HG02840 (cell line): ENCODE data around the gene HIP1.
"Not testable (repeated sequence)": the region's sequence is repeated elsewhere in the genome, so short reads cannot be mapped to it uniquely, and the experiment has no call there.

Source experiments
- ATAC-seq: cut with Tn5 transposase; IDR thresholded peaks from one replicate; pipeline ENCODE4 v1.9.1; 2021; ENCODE audit warnings: mild to moderate bottlenecking, moderate library complexity, moderate number of reproducible peaks; ENCODE audit not compliant: unreplicated experiment, low FRiP score

The HIP1 gene

GRCh38 chr7:75623390-75624133 lies 115.2 kb downstream of the HIP1 start:
- ATAC-seq: no peak

- ATAC-seq: no peak
Measured at GRCh38 chr7:75621124-75621523, 117.6 kb downstream of the HIP1 start.

GRCh38 chr7:75619636-75620035 lies 119.1 kb downstream of the HIP1 start:
- ATAC-seq: no peak

DNA sequence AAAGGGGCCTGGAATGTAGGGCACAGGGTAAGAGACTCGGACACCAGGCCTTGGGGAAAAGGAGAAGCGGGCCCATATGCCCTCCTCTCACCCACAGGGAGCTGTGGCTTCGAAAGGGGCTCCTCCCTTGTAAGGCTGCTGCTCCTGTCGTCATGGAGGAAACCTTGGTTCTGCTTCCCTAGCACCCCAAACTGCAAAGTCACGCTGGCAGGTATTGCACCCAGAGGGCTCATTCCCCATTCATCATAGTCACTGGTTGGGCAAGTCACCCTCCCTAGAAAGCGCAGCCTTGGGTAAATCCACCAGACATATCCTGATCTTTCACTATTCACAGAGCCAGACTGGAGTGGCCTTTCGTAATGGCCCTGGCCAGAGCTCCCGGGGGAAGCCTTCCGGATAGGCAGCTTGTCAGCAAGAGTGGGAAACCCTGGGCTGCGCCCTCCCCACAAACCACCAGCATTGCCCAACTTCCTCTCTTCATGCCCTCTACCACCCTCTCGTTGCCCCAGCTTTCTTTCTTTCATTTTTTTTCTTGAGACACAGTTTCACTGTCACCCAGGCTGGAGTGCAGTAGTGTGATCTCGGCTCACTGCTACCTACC lies 121.0 kb downstream of the HIP1 start:
- no peak for ATAC-seq

- ATAC-seq: no peak
Measured at GRCh38 chr7:75616421-75617167, 122.1 kb downstream of the HIP1 start.

DNA sequence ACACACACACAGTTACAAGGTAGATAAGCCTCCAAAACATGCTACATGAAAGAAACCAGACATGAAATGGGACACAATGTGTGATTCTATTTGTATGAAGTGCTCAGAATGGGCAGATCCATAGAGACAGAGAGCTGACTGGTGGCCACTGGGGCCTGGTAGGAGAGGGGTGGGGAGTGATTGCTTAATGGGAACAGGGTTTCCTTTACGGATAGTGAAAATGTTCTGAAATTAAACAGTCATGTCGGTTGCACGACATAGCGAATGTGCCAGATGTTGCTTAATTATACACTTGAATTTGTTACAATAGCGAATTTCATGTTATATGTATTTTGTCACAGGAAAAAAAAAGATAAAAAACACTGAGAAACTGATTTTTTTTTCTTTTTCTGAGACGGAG lies 124.3 kb downstream of the HIP1 start:
- ATAC-seq: no peak

DNA sequence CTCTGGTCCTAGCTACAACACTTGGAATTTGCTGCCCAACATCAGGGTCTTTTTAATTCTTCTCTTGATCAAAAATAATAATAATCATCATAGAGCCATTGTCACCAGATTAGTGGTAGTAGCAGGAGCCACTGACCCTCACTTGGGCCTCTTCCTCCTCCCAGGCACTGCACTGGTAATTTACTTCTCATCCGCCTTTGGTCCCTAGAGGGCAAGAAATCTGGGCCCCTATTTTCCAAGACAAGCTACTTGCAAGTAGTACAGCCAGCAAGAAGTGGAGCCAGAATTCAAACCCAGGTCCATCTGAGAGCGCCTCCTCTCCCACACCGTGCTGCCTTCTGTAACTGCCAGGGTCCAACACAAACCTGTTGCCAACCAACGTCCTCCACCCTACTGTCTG lies 125.4 kb downstream of the HIP1 start:
- no peak for ATAC-seq

GRCh38 chr7:75611557-75612178 lies 127.1 kb downstream of the HIP1 start:
- no peak for ATAC-seq

GRCh38 chr7:75609416-75609815 lies 129.3 kb downstream of the HIP1 start:
- ATAC-seq: not testable (repeated sequence)

DNA sequence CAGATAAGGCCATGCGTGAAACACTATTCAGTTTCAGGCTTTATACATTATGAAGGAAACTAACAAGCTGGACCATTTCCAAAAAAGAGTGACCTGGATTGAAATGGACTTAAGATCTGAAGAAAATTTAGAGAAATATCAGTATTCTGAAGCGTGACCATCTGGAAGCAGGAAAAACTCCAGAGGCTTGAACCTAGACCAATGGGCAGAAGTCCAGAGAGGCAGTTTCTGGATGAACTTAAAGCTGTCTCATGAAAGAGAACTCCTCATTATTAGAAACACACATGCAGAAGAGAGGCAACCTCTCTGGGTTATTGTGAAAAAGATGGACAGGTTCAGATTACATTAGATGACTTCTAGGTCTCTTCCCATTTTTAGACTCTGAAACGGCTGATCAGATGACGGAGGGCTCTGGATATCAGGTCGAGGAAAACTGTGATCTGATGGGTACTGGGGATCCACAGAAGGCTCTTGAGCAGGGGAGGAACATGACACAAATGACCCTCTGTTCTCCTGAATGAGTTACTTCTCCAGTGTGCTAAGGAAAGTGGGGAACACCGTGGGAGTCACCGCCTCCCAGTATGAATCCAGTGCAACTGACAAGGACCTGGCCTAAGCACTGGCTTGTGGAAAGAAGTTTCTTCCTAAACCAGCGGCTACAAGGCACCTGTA lies 130.2 kb downstream of the HIP1 start:
- no peak for ATAC-seq

DNA sequence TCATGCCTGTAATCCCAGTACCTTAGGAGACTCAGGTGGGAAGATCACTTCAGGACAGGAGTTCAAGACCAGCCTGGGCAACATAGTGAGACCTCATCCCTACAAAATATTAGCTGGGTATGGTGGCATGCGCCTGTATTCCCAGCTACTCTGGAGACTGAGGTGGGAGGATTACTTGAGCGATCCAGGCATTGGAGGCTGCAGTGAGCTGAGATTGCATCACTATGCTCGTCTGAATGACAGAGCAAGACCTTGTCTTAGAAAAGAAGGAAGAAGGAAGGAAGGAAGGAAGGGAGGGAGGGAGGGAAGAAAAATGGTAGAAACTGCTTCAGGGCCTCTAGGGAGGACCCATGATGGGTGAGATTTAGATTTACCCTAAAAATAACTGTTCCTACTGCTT lies 134.3 kb downstream of the HIP1 start:
- no peak for ATAC-seq

- not testable (repeated sequence) for ATAC-seq
Measured at GRCh38 chr7:75602831-75603230, 135.9 kb downstream of the HIP1 start.

DNA sequence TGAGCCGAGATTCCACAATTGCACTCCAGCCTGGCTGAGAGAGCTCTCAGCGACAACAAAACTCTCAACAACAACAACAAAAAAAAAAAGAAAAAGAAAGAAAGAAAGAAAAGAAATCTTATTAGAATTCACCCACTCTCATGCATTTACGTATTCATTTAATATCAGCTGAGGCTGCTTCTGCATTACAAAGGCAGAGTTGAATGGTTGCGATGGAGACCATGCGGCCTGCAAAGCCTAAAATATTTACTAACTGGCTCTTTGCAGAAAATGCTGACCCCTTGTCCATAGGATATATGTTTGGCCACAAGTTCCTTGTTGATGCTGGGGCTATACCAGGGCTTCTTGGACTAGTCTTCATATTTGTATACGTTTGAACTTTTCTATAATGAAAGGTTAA lies 137.2 kb downstream of the HIP1 start:
- ATAC-seq: no peak

DNA sequence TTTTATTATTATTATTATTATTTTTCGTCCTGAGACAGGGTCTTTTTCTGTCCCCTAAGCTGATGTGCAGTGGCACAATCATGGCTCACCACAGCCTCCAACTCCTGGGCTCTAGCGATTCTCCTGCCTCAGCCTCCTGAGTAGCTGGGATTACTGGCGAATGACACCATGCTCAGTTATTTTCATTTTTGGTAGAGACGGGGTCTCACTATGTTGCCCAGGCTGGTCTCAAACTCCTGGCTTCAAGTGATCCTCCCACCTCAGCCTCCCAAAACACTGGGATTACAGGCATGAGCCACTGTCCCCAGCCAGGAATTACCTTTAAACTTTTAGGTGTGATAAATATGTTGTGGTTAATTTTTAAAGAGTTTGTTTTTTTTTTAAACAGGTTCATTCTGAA lies 138.0 kb downstream of the HIP1 start:
- not testable (repeated sequence) for ATAC-seq

DNA sequence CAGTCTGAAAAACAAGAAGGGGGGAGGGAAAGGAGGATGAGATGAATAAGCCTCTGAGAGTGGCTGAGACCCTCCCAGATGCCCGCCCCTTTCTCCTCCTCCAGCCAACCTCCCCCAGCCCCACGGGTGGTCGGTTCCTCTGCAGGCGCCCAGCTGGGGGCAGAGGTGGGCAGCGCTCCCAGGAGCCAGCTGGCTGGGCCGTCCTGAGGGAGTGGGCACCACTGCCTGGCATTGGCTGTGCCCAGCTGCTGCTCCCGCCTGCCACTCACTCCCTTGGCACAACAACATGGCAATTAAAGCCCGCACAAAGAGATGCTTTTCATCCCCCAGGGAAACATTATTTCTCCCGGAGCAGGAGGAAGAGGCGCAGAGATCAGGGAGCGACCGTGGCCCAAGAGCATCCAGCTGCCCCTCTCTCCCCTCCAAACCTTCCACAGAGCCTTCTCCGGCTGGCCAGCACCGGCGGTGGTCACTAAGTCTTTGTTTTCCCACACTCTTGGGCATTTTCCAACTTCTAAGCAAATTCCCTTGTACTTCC lies 139.4 kb downstream of the HIP1 start:
- ATAC-seq: no peak

GRCh38 chr7:75596727-75597614 lies 141.8 kb downstream of the HIP1 start:
- ATAC-seq: no peak

GRCh38 chr7:75595766-75596165 lies 143.0 kb downstream of the HIP1 start:
- ATAC-seq: no peak

DNA sequence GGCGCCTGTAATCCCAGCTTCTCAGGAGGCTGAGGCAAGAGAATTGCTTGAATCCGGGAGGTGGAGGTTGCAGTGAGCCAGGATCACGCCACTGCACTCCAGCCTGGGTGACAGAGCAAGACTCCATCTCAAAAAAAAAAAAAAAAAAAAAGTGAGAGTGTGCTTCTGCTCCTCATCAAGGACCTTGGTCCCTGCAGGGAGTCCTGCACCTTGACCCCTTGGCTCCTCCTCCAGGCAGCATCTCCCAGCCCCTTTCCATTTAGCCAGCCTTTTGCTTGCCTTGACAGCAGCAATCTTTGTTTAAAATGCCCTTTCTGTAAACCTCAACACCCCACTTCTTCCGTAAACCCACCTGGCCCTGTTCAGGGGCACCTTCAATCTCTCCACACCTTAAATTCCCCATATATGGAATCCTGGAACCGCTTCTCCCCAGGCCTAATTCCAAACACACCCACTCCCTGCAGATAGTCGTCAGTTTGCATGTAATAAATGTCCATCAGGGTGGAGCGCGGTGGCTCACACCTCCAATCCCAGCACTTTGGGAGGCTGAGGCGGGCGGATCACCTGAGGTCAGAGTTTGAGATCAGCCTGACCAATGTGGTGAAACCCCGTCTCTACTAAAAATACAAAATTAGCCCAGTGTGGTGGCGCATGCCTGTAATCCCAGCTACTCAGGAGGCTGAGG lies 145.1 kb downstream of the HIP1 start:
- ATAC-seq: not testable (repeated sequence)
